Ascending aorta (tissue), 2 donors: Measurements from ENCODE around the gene TSHZ3. TPM values are rescaled to one million over a fixed set of nuclear protein-coding genes. Genes with fewer than 3 reads are reported as not detected.

ENCODE experiments used
- DNase-seq, 2 donors: peaks; one replicate each; pipeline ENCODE4 v3.0.0-alpha.2; 2019; ENCODE audit warnings: low spot score in 2 of 2
- H3K27ac ChIP-seq, 2 donors: fragments of 200-600 bp; sonication (generic); one replicate each; pipeline ENCODE4 v1.5.1; 2016 to 2017; ENCODE audit warnings: mild to moderate bottlenecking in 1 of 2
- H3K27me3 ChIP-seq: fragments of 200-600 bp; sonication (generic); one replicate; pipeline ENCODE4 v1.5.1; 2017
- H3K36me3 ChIP-seq, 2 donors: fragments of 200-600 bp; sonication (generic); one replicate each; pipeline ENCODE4 v1.5.1; 2016
- H3K4me1 ChIP-seq, 2 donors: fragments of 200-600 bp; sonication (generic); one replicate each; pipeline ENCODE4 v1.5.1; 2016 to 2017; ENCODE audit warnings: mild to moderate bottlenecking in 1 of 2
- H3K4me3 ChIP-seq, 2 donors: fragments of 200-600 bp; sonication (generic); one replicate each; pipeline ENCODE4 v1.5.1; 2016 to 2017; ENCODE audit warnings: mild to moderate bottlenecking in 1 of 2
- H3K9me3 ChIP-seq, 2 donors: fragments of 200-600 bp; sonication (generic); one replicate each; pipeline ENCODE4 v1.5.1; 2016
- CTCF ChIP-seq, 3 experiments: fragments of 200-600 bp in 2 of 3; fragments of 450-650 bp in 1 of 3; sonication (generic) in 2 of 3; IDR thresholded peaks; one replicate each; pipeline ENCODE4 v1.5.1; 2016 to 2019; ENCODE audit warnings: antibody characterized with exemption in 3 of 3, mild to moderate bottlenecking in 1 of 3, moderate library complexity in 1 of 3
- intact Hi-C: fragments of 100-400 bp; cut with DNase I; formaldehyde crosslinking; loops from one replicate; pipeline ENCODE4 v1.15.1; 2023
- total RNA-seq: library from RNA; depleted of rRNA; stranded (reverse); fragments of >200 nt; gene quantifications from one replicate; pipeline ENCODE4 v1.1.0, GENCODE V29; 2016

The TSHZ3 gene
- total RNA-seq, 1 donor from 2014 or later: 9.9 TPM

GRCh38 chr19:31292639-31293185 is 56.5 kb downstream of the TSHZ3 start:
- H3K4me1 ChIP-seq: no peaks in the 10 kb centered on the region
- intact Hi-C loops: no loop called here
- no peaks in the 10 kb centered on the region for H3K27me3 ChIP-seq
- no peak overlapping the region for H3K27ac ChIP-seq
- no peak for TF ChIP-seq CTCF (IDR thresholded peaks at IDR 0.05)
- no peaks in the 10 kb centered on the region for H3K36me3 ChIP-seq
- no peak for DNase-seq
- H3K9me3 ChIP-seq: no peaks in the 10 kb centered on the region
- no peak overlapping the region for H3K4me3 ChIP-seq

- TF ChIP-seq CTCF (IDR thresholded peaks at IDR 0.05): no peak
- Histone ChIP-seq H3K4me1 (no peaks in the 10 kb centered on the region), H3K9me3 (no peaks in the 10 kb centered on the region), H3K36me3 (no peaks in the 10 kb centered on the region), H3K27me3 (no peaks in the 10 kb centered on the region), H3K27ac (no peak overlapping the region), H3K4me3 (no peak overlapping the region)
- intact Hi-C loops: no loop called here
- no peak for DNase-seq
Measured at GRCh38 chr19:31290931-31291590, 58.2 kb downstream of the TSHZ3 start.

GRCh38 chr19:31289976-31290375 is 59.3 kb downstream of the TSHZ3 start:
- TF ChIP-seq CTCF (IDR thresholded peaks at IDR 0.05): no peak
- Histone ChIP-seq H3K36me3 (no peaks in the 10 kb centered on the region), H3K4me1 (no peaks in the 10 kb centered on the region), H3K27ac (no peak overlapping the region), H3K4me3 (no peak overlapping the region), H3K9me3 (no peaks in the 10 kb centered on the region), H3K27me3 (no peaks in the 10 kb centered on the region)
- intact Hi-C loops: no loop called here
- no peak for DNase-seq

GRCh38 chr19:31289381-31289880 is 59.8 kb downstream of the TSHZ3 start:
- Histone ChIP-seq H3K4me3 (no peak overlapping the region), H3K9me3 (no peaks in the 10 kb centered on the region), H3K4me1 (no peaks in the 10 kb centered on the region), H3K36me3 (no peaks in the 10 kb centered on the region), H3K27me3 (no peaks in the 10 kb centered on the region), H3K27ac (no peak overlapping the region)
- intact Hi-C loops: no loop called here
- no peak for TF ChIP-seq CTCF (IDR thresholded peaks at IDR 0.05)
- no peak for DNase-seq

GRCh38 chr19:31286491-31286890 is 62.7 kb downstream of the TSHZ3 start:
- no peak overlapping the region for H3K27ac ChIP-seq
- peak in 1 of 2 donors; percentile 35 for DNase-seq

More at GRCh38 chr19:31286491-31286890, 62.7 kb downstream of the TSHZ3 start:
- Histone ChIP-seq H3K27me3 (no peaks in the 10 kb centered on the region), H3K4me1 (no peaks in the 10 kb centered on the region), H3K36me3 (no peaks in the 10 kb centered on the region), H3K9me3 (no peaks in the 10 kb centered on the region), H3K4me3 (no peak overlapping the region)
- intact Hi-C loops: no loop called here
- TF ChIP-seq CTCF (IDR thresholded peaks at IDR 0.05): no peak
